ENCODE results near the gene TBX21. TPM values are rescaled to one million over a fixed set of nuclear protein-coding genes. Genes with fewer than 3 reads are reported as not detected.

TBX21 gene
- total and polyA plus RNA-seq, 9 of the 15 experiments (the other 6 are each of a cell fraction or from before 2014, with no cell fraction given): 0.07 TPM; not detected in 8

- TF ChIP-seq ZNF512 (tag; IDR thresholded peaks at IDR 0.05): no peak
- TF ChIP-seq SIN3A (IDR thresholded peaks at IDR 0.05; ENCODE audit: borderline replicate concordance in 2 of 2, control insufficient read depth in 1 of 2, low read depth in 2 of 2, low read length in 2 of 2): no peak
Observed at GRCh38 chr17:47727704-47728036, 5.4 kb upstream of the TBX21 start (continued).

- H3K27me3 ChIP-seq (ENCODE audit: control insufficient read depth in 2 of 2, insufficient read depth in 2 of 2, low read length in 2 of 2): peaks cover 25 to 69% of the 10 kb centered on the region in 2 experiments
- H3K4me2 ChIP-seq (ENCODE audit: insufficient read depth, low read length): no peak overlapping the region
- peaks cover 0 to 18% of the 10 kb centered on the region in 2 experiments; a peak in 2 of 5 replicates for H3K4me1 ChIP-seq (replicated peaks in 1 of 2; ENCODE audit: control insufficient read depth in 2 of 2, insufficient read depth in 2 of 2, low read length in 2 of 2)
- in situ Hi-C loops (cut with MboI) (no loop called here), intact Hi-C loops (cut with micrococcal nuclease) (no loop called here)
- WGBS (ENCODE audit: insufficient coverage, low coverage, missing lambda C conversion rate): 0% methylated on average over 4 of the region's 4 CpGs
- no peak overlapping the region for H3K27ac ChIP-seq (ENCODE audit: extremely low read depth, low read depth, low read length)
- no peaks in the 10 kb centered on the region for H3K79me2 ChIP-seq (ENCODE audit: control insufficient read depth, insufficient read depth, low read length)
- no peak overlapping the region for H3K9ac ChIP-seq (ENCODE audit: insufficient read depth in 1 of 2, low read depth in 2 of 2, low read length in 2 of 2)
- H2AFZ ChIP-seq (ENCODE audit: low read depth, low read length): no peak overlapping the region
- DNase-seq (ENCODE audit: extremely low read depth in 1 of 4, low spot score in 3 of 4) (no peak), FAIRE-seq (no peak), ATAC-seq (no peak)
- POLR2A ChIA-PET: interaction anchor here (2.6 kb wide), 1 partner anchor 13 kb away, joined by 7 read pairs; no protein-coding TSS in a partner anchor
- H3K4me3 ChIP-seq: no peak overlapping the region
- H3K9me3 ChIP-seq (replicated peaks; ENCODE audit: control insufficient read depth, insufficient read depth, low read depth, low read length): no peaks in the 10 kb centered on the region
- no peaks in the 10 kb centered on the region for H3K9me1 ChIP-seq (ENCODE audit: control insufficient read depth, insufficient read depth, low read length)
- BruUV-seq (replicated peaks): no TSS peak
- H3K36me3 ChIP-seq (ENCODE audit: control insufficient read depth, insufficient read depth, low read length): no peaks in the 10 kb centered on the region
- CTCF ChIA-PET (ENCODE audit: low intra/inter-chr PET ratio): no interaction called here
- H4K20me1 ChIP-seq (replicated peaks; ENCODE audit: control insufficient read depth, insufficient read depth, low read length): peaks cover 13% of the 10 kb centered on the region
- TF ChIP-seq NCOA1 (IDR thresholded peaks at IDR 0.05; ENCODE audit: low read depth) (no peak), FOXK1 (CRISPR knock-in tag; IDR thresholded peaks at IDR 0.05; ENCODE audit: borderline replicate concordance) (no peak), PRMT5 (CRISPR knock-in tag; IDR thresholded peaks at IDR 0.05) (no peak), NR3C1 (CRISPR knock-in tag; IDR thresholded peaks at IDR 0.05) (no peak), ZNF449 (CRISPR knock-in tag; IDR thresholded peaks at IDR 0.05) (no peak), HOMEZ (CRISPR knock-in tag; IDR thresholded peaks at IDR 0.05) (no peak), ZNF764 (CRISPR knock-in tag; IDR thresholded peaks at IDR 0.05; ENCODE audit: low read depth) (no peak), KDM5B (IDR thresholded peaks at IDR 0.05; ENCODE audit: insufficient replicate concordance, low read depth, low read length) (no peak), HDGF (IDR thresholded peaks at IDR 0.05) (no peak), GATAD2A (IDR thresholded peaks at IDR 0.05) (no peak), TBL1XR1 (IDR thresholded peaks at IDR 0.05; ENCODE audit: low read length in 2 of 2) (no peak), ZNF398 (CRISPR knock-in tag; IDR thresholded peaks at IDR 0.05) (no peak), SIN3B (IDR thresholded peaks at IDR 0.05; ENCODE audit: low read depth) (no peak)
Observed at GRCh38 chr17:47728214-47728877, 4.7 kb upstream of the TBX21 start.

All from K562 (cell line).